SW480 (cell line): ENCODE data around the gene GRK3.

Experiments
- DNase-seq: peaks from one replicate; pipeline ENCODE4 v3.0.0-alpha.2; 2016; ENCODE audit warnings: low spot score

The GRK3 gene

DNA sequence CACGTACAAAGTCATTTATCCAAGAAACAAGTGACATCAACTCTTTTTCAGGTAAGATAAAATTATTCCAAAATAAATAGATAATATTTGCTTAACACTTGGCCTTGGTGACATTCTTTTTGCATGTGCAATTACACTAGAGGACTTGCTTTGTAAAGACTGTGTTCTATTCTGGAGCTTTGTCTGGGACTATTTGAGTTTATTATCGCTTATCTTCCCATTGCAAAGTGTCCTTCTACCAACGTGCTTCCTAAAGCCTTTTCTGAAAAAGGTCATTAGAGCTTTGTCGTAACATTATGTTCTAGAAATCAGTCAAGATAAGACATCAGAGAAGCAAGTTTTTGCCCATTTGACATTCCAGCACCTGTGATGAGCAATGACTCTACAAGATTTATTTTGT is 99.2 kb downstream of the GRK3 start:
- no peak for DNase-seq

DNA sequence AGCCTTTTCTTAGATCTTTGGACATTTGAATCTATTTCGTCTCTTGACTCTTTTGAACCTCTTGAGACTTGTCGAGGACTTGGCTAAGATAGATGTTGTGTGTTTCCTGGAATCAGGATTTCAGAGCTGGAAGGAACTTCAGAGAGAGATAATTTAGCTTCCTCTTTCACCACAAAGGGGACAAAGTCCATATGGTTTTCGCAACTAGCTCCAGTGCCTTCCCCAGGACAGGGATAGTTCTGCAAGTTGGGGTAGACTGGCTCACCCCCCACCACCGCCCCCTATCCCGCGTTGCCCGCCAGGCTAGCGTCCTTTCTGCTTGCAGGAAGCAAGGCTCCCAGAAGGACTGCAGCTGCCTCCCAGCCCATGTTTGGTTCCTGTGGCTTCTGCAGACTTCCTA is 101.8 kb downstream of the GRK3 start:
- DNase-seq = peak; percentile 5

- no peak for DNase-seq
Measured at GRCh38 chr22:25668437-25668836, 104.0 kb downstream of the GRK3 start.

DNA sequence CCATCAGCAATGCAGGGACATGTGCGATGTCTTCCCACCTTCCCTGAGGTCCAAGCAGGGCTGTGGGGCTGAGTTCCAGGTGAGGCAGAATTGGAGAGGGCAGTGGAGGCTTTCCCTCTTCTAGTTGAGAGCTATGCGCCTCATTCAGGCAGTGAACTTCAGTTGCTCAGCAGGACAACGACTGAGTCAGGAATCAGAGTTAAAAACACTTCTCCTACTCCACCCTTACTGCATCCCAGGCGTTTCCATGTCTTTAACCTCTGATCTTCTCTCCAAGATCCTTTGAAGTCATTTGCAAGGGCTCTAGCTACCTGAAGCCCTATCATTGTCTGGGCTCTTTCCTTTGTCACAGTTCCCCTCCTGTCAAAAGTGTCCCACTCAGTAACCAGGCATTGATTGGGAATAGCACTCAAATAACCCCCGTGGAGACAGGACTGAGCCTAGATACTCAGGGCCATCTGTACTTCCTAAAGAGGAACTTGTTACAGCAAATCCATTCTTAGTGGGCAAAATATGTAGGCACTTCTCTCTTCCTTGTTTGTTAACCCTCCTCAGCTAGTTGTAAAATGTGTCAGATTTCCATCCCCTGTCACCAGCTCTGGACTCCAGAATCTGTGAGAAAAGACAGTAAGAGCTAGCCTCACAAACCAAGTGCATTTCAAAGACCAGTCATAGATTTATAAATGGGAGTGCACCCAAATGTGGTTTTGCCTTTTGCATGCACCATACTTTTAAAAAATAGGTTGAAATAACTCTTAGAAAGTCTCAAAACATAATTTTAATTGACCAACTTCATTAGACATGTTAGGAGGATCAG is 105.0 kb downstream of the GRK3 start:
- DNase-seq = no peak

- no peak for DNase-seq
Measured at GRCh38 chr22:25670070-25670461, 105.6 kb downstream of the GRK3 start.

GRCh38 chr22:25672289-25673084 is 108.0 kb downstream of the GRK3 start:
- no peak for DNase-seq

DNA sequence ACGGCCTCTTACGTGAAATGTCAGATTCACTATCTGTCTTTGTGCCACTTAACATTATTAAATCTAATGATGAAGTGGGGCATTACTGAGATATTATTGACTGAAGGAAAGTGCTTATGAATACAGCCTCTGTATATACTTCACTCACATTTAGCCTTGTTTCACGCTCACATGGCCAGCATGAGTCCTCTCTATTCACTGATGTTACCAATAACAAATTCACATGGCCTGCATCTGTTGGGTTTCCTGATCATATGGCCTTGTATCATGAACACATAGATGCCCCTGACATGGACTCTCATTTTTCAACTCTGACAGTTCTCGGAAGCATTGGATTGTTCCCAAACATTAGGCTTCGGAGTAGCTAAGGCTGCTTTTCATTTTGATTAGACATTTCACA is 109.2 kb downstream of the GRK3 start:
- no peak for DNase-seq

- no peak for DNase-seq
Measured at GRCh38 chr22:25677631-25678030, 113.2 kb downstream of the GRK3 start.

DNA sequence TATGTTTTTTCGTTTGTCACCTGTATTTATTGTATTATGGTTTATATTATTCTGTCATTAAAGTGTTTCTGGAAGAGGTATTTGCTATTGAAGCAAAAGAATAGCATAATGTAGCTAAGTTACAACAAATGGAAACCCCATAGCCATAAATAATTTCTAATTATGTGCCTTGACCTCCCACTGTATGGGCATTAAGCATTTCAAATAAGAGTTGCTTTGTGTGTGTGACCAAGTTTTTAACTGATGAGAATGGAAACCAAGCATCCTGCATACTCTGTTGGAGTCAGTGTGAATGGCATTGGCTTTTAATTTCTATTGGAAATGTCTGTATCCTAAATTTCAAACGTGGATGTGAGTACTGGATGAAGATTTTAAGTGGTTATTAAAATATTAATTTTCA is 115.6 kb downstream of the GRK3 start:
- no peak for DNase-seq

GRCh38 chr22:25680956-25681355 is 116.5 kb downstream of the GRK3 start:
- no peak for DNase-seq

GRCh38 chr22:25682109-25682508 is 117.6 kb downstream of the GRK3 start:
- no peak for DNase-seq

- no peak for DNase-seq
Measured at GRCh38 chr22:25688627-25689026, 124.2 kb downstream of the GRK3 start.

- DNase-seq = no peak
Measured at GRCh38 chr22:25689631-25690030, 125.2 kb downstream of the GRK3 start.

DNA sequence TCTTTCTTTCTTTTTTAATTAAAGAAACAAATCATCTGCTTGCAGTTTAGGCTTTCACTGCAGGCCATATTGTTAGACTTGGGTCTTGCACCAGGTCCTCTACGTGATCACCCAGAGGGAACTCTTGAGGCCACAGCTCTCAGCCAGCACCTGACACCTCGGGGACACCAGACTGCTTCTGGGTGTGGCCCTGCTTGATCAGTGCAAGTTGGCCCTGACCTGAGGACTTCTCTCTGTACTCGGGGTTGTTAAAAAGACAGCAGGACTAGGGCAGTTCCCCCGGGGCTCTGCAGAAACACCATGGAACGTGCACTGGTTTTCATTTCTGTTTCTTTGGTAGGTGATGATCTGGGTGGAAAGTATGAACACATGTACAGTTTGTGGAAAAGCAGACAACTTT is 126.3 kb downstream of the GRK3 start:
- DNase-seq = no peak

DNA sequence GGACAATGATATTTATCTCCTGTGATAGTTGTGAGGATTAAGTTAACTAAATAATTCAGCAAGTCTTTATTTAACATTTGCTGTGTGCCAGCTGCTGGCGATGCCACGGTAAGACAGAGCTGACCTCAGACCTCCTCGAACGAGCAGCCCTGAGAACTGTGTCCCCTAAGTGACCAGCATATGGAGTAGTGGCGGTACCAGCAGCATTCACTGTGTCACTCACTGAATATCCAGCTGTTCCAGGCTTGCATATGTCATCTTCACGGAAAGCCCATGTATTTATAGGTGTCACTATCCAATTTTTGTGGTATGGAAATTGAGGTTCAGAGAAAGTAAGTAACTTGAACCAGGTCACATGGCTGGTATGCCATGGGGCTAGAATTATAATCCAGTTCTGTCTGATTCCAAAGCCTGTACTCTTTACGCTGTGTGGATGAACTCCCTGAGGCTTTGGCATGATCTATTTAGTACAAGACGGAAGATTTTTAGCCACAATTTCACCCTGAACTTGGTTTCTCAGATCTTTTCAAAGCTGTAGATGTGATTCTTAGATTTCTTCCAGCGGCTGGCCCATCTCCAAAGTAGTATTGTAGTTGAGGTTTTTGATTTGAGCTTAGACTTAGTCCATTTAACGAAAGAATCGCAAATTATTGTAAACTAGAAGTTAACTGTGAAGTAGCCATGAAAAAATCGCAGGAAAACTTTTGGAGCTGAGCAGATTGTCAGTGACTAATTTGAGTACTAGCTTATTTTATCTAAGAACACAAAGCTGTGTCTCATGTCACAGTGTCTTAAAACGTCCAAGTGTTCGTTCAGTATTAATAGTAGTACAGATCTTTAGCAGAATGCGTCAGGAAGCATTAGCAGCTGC is 128.2 kb downstream of the GRK3 start:
- DNase-seq = no peak

DNA sequence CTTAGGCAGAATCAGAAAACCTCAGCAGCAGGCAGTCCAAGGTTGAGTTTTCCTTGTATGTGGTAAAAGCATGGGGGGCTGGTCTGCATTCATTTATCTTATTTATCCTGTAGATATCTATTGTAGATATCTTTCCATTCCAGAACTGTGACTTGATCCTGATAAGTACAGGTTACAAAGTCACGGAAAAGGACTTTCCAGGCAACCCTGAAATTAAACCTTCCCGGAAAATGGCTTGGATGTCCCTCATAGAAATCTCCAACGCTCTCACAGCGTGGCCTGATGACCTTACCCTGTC is 128.7 kb downstream of the GRK3 start:
- no peak for DNase-seq

DNA sequence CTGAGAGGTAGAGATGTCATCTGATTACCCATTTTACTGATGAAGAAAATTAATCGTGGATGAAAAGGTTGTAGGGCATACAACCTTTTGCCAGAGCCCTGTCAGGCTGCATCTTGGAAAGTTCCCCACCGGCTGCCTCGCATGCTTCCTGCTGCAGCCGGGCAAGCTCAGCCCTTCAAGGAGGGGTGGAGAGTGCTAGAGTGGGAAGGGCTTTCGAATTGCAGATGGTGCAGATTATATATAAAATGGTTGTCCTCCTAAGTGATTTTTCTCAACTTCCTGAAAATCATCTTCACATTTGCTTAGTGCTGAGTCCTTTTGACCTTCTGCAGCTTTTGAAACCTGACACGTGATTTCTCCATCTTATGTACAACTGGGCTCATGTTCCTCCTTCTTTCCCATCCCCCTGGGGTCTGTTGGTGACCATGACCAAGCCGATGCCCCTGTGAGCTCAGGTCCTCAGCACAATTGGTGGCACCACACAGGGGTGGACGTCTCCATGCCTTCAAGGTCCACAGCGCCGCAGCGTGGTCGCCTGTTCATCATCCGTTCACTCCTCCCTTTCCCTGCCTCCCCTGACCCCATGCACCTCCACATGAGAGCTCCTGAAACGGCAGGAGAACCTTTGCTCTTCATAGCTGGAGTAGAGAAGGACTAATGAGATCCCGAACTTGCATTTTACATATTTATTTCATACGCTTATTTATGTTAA is 129.9 kb downstream of the GRK3 start:
- no peak for DNase-seq

DNA sequence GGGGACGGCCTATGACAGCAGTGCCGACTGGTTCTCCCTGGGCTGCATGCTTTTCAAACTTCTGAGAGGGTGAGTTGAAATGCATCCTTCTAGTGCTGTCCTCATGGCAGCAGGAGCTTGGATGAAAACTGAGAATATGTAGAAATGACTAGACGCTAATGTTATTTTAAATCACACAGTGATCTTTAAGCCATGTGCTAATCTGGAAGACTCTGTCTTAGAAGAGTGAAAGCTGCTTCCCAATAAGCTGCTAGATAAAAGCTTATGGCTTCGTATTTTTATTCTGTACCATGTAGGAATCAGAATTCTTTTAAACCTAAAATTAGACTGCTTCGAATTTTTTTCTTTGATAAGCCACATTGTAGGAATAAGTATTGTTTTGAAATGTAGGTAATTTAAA is 130.7 kb downstream of the GRK3 start:
- DNase-seq = no peak

- DNase-seq = no peak
Measured at GRCh38 chr22:25696763-25697162, 132.3 kb downstream of the GRK3 start.

GRCh38 chr22:25697181-25697664 is 132.7 kb downstream of the GRK3 start:
- no peak for DNase-seq

GRCh38 chr22:25697978-25698377 is 133.5 kb downstream of the GRK3 start:
- no peak for DNase-seq

GRCh38 chr22:25698461-25698860 is 134.0 kb downstream of the GRK3 start:
- DNase-seq = no peak
